Natural killer cell (primary cell): Measurements from ENCODE around the gene MYBPC2. TPM values are rescaled to one million over a fixed set of nuclear protein-coding genes. Genes with fewer than 3 reads are reported as not detected.

ENCODE experiments used
- ATAC-seq, 3 donors: fragments of 150-1000 bp in 2 of 3; fragments of 200-7000 bp in 1 of 3; cut with Tn5 transposase; 1 replicate in 1 of 3; 2 replicates in 2 of 3; pipeline ENCODE4 v1.10.0; 2021; ENCODE audit warnings: mild to moderate bottlenecking in 2 of 3, moderate library complexity in 2 of 3
- DNase-seq, 2 donors: peaks; one replicate each; pipeline versions ENCODE4 v3.0.0 to v3.0.0-alpha.2; 2013 to 2021; ENCODE audit warnings: mixed read lengths in 1 of 2
- H3K27ac ChIP-seq: one replicate; pipeline ENCODE4 v1.5.1; 2013; ENCODE audit warnings: mild to moderate bottlenecking, low read length
- H3K27me3 ChIP-seq: one replicate; pipeline ENCODE4 v1.6.1; 2013; ENCODE audit warnings: low read length; ENCODE audit not compliant: control insufficient read depth, insufficient read depth
- H3K36me3 ChIP-seq: one replicate; pipeline ENCODE4 v1.6.1; 2013; ENCODE audit warnings: low read length; ENCODE audit not compliant: control insufficient read depth, insufficient read depth
- H3K4me1 ChIP-seq: one replicate; pipeline ENCODE4 v1.6.1; 2013; ENCODE audit warnings: low read length; ENCODE audit not compliant: control insufficient read depth, insufficient read depth
- H3K4me3 ChIP-seq: one replicate; pipeline ENCODE4 v1.5.1; 2013; ENCODE audit warnings: low read length
- H3K9me3 ChIP-seq: one replicate; pipeline ENCODE4 v1.6.1; 2013; ENCODE audit warnings: low read length; ENCODE audit not compliant: control insufficient read depth, insufficient read depth
- H3K27ac Mint-ChIP-seq, 2 donors: one replicate each; pipeline ENCODE4 v1.8.0; 2022; ENCODE audit warnings: mild to moderate bottlenecking in 2 of 2, mixed read lengths in 2 of 2, moderate library complexity in 1 of 2
- H3K27me3 Mint-ChIP-seq, 2 donors: one replicate each; pipeline ENCODE4 v1.8.0; 2022; ENCODE audit warnings: low read depth in 2 of 2, mixed read lengths in 2 of 2
- H3K36me3 Mint-ChIP-seq: one replicate; pipeline ENCODE4 v1.8.0; 2022; ENCODE audit warnings: mixed read lengths
- H3K4me1 Mint-ChIP-seq, 2 donors: one replicate each; pipeline ENCODE4 v1.8.0; 2022; ENCODE audit warnings: mixed read lengths in 2 of 2
- H3K4me3 Mint-ChIP-seq: one replicate; pipeline ENCODE4 v1.8.0; 2022; ENCODE audit warnings: mild to moderate bottlenecking, moderate library complexity, mixed read lengths
- H3K9me3 Mint-ChIP-seq, 2 donors: one replicate each; pipeline ENCODE4 v1.8.0; 2022; ENCODE audit warnings: mixed read lengths in 2 of 2
- WGBS: methylation state at CpG from one replicate; pipeline ENCODE4 v1.1.7; 2013; ENCODE audit warnings: missing lambda C conversion rate; ENCODE audit not compliant: insufficient coverage; 5-methylcytosine and 5-hydroxymethylcytosine counted together
- intact Hi-C: fragments of 100-400 bp; cut with micrococcal nuclease; formaldehyde crosslinking; loops from one replicate; pipeline ENCODE4 v1.14.2; 2022
- total RNA-seq, 4 donors: library from RNA; stranded (reverse); fragments of 120-200 nt in 1 of 4; gene quantifications; one replicate each; pipeline versions ENCODE4 v1.2.3 to v1.2.4, GENCODE V29; 2013 to 2022
- TF ChIP-seq, protein P1 (sequence below): fragments of 200-600 bp; IDR thresholded peaks from one replicate; pipeline ENCODE4 v1.8.0; 2022; ENCODE audit warnings: antibody characterized with exemption

Gene MYBPC2
- total RNA-seq, 3 donors from 2014 or later (not counting 1 experiment from before 2014, with no cell fraction given), result 0.09 to 0.15 TPM; not detected in 1

DNA sequence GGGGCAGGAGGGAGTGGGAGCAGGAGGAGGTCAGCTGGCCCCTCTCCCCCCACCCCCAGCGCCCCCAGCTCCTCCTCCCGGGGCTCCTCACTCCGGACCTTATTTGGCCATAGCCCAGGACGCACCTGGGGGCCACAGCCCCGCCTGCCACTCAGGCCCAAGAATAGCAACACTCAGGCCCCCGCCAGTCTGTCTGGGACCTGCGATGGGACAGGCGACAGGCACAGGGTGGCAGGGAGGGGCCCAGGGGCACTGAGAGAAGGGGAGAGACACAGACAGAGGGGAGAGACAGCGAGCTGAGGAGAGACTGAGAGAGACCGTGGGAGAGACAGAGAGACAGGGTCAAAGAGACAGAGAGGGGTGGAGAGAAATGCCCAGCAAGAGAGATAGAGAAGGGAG is 68.1 kb downstream of the MYBPC2 start:
- no peaks in the 10 kb centered on the region for H3K9me3 ChIP-seq
- TF ChIP-seq, protein P1, sequence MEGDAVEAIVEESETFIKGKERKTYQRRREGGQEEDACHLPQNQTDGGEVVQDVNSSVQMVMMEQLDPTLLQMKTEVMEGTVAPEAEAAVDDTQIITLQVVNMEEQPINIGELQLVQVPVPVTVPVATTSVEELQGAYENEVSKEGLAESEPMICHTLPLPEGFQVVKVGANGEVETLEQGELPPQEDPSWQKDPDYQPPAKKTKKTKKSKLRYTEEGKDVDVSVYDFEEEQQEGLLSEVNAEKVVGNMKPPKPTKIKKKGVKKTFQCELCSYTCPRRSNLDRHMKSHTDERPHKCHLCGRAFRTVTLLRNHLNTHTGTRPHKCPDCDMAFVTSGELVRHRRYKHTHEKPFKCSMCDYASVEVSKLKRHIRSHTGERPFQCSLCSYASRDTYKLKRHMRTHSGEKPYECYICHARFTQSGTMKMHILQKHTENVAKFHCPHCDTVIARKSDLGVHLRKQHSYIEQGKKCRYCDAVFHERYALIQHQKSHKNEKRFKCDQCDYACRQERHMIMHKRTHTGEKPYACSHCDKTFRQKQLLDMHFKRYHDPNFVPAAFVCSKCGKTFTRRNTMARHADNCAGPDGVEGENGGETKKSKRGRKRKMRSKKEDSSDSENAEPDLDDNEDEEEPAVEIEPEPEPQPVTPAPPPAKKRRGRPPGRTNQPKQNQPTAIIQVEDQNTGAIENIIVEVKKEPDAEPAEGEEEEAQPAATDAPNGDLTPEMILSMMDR, result no peak
- H3K4me1 ChIP-seq, result no peaks in the 10 kb centered on the region
- Mint-ChIP-seq H3K36me3 (no peaks in the 10 kb centered on the region), H3K4me1 (peaks cover 0 to 4% of the 10 kb centered on the region in 2 donors), H3K4me3 (no peak overlapping the region), H3K27ac (peak overlapping the region in 1 of 2 donors; percentile 75), H3K9me3 (no peaks in the 10 kb centered on the region), H3K27me3 (no peaks in the 10 kb centered on the region)
- DNase-seq, result no peak
- intact Hi-C loops, result no loop called here
- no peaks in the 10 kb centered on the region for H3K36me3 ChIP-seq
- no peak for ATAC-seq
- no peak overlapping the region for H3K4me3 ChIP-seq
- no peak overlapping the region for H3K27ac ChIP-seq
- WGBS, result 75% methylated on average over 10 of the region's 10 CpGs
- H3K27me3 ChIP-seq, result no peaks in the 10 kb centered on the region

DNA sequence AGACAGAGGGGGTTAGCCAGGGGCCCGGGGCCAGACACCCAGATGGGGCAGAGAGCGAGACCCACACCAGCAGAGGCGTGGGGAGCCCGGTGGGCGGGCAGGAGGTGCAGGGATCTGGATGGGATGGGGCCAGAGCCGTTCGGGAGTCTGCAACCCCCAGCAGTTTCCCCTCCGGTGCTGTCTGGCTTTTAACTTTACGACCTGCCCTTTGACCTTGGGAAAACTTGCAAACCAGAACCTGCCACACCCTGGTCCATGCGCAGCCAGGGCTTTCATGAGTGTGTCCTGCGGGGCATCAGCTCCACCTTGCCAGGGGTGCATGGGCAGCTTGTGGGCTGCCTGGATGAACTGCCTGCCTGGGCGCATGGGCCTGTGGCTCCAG is 68.5 kb downstream of the MYBPC2 start:
- ATAC-seq (no peak), DNase-seq (no peak)
- Histone ChIP-seq H3K4me1 (no peaks in the 10 kb centered on the region), H3K4me3 (no peak overlapping the region), H3K27me3 (no peaks in the 10 kb centered on the region), H3K9me3 (no peaks in the 10 kb centered on the region), H3K36me3 (no peaks in the 10 kb centered on the region), H3K27ac (no peak overlapping the region)
- H3K27ac Mint-ChIP-seq, result peak overlapping the region in 1 of 2 donors; percentile 75
- intact Hi-C loops, result no loop called here
- TF ChIP-seq, protein P1, result no peak
- H3K36me3 Mint-ChIP-seq, result no peaks in the 10 kb centered on the region
- WGBS, result 91% methylated on average over 12 of the region's 12 CpGs
- H3K4me3 Mint-ChIP-seq, result no peak overlapping the region
- no peaks in the 10 kb centered on the region for H3K27me3 Mint-ChIP-seq
- H3K9me3 Mint-ChIP-seq, result no peaks in the 10 kb centered on the region
- H3K4me1 Mint-ChIP-seq, result peaks cover 0 to 4% of the 10 kb centered on the region in 2 donors

GRCh38 chr19:50501568-50502475 is 69.1 kb downstream of the MYBPC2 start:
- Histone ChIP-seq H3K4me1 (no peaks in the 10 kb centered on the region), H3K27me3 (no peaks in the 10 kb centered on the region), H3K27ac (no peak overlapping the region), H3K4me3 (no peak overlapping the region), H3K9me3 (no peaks in the 10 kb centered on the region), H3K36me3 (no peaks in the 10 kb centered on the region)
- H3K36me3 Mint-ChIP-seq, result no peaks in the 10 kb centered on the region
- intact Hi-C loops, result no loop called here
- H3K27me3 Mint-ChIP-seq, result no peaks in the 10 kb centered on the region
- DNase-seq (no peak), ATAC-seq (no peak)
- H3K4me1 Mint-ChIP-seq, result peaks cover 0 to 4% of the 10 kb centered on the region in 2 donors
- WGBS, result 89% methylated on average over 24 of the region's 25 CpGs
- TF ChIP-seq, protein P1, result no peak
- no peak overlapping the region for H3K4me3 Mint-ChIP-seq
- H3K9me3 Mint-ChIP-seq, result no peaks in the 10 kb centered on the region
- peak overlapping the region in 1 of 2 donors; percentile 49 for H3K27ac Mint-ChIP-seq
